A549 (cell line): ENCODE results near the gene CHST5. TPM values are rescaled to one million over a fixed set of nuclear protein-coding genes. Genes with fewer than 3 reads are reported as not detected.

Experiments used
- ATAC-seq, 2 experiments: fragments of 200-7000 bp in 1 of 2; fragments of >200 bp in 1 of 2; cut with Nextera tagmentation in 1 of 2; cut with Tn5 transposase in 1 of 2; 3 replicates each; pipeline versions ENCODE4 v1.8.0 to v1.9.1; 2018 to 2020; ENCODE audit warnings: mild to moderate bottlenecking in 1 of 2, moderate library complexity in 1 of 2
- CTCF ChIA-PET: fragments of 300-600 bp; sonication (Branson Sonifier 250); formaldehyde crosslinking; extraction: SDS; loops from one replicate; lab custom pipeline; 2021; ENCODE audit warnings: antibody characterized with exemption, inconsistent platforms; lab: Yijun Ruan, JAX
- POLR2A ChIA-PET: fragments of 350-600 bp; formaldehyde crosslinking; extraction: SDS; loops from one replicate; lab custom pipeline; 2021; ENCODE audit warnings: antibody characterized with exemption, inconsistent platforms; lab: Yijun Ruan, JAX
- DNase-seq, 2 experiments: peaks; one replicate each; pipeline versions ENCODE4 v3.0.0 to v3.0.0-alpha.2; 2011 to 2016; ENCODE audit warnings: low read depth in 1 of 2, low spot score in 1 of 2
- FAIRE-seq: peaks from 2 replicates; lab custom pipeline; 2011; peaks lifted over from hg19 to GRCh38; lab: Jason Lieb, UNC
- H3K27ac ChIP-seq, 2 experiments: fragments of >200 bp; sonication (Bioruptor Twin); formaldehyde crosslinking; 3 replicates each; pipeline ENCODE4 v1.5.1; 2016 to 2017
- H3K4me1 ChIP-seq: fragments of >200 bp; sonication (Bioruptor Twin); formaldehyde crosslinking; 3 replicates; pipeline ENCODE4 v1.6.1; 2016
- H3K4me2 ChIP-seq: fragments of >200 bp; sonication (Bioruptor Twin); formaldehyde crosslinking; 3 replicates; pipeline ENCODE4 v1.6.1; 2016
- H3K4me3 ChIP-seq: fragments of >200 bp; sonication (Bioruptor Twin); formaldehyde crosslinking; 3 replicates; pipeline ENCODE4 v1.5.1; 2016
- H3K9me3 ChIP-seq: fragments of >200 bp; sonication (Bioruptor Twin); formaldehyde crosslinking; 3 replicates; pipeline ENCODE4 v1.6.1; 2016
- CEBPB ChIP-seq, 2 experiments: fragments of >200 bp in 1 of 2; sonication (Bioruptor Twin) in 1 of 2; formaldehyde crosslinking in 1 of 2; IDR thresholded peaks; 2 replicates each; pipeline ENCODE4 v1.6.1; 2012 to 2016
- CTCF ChIP-seq: fragments of >200 bp; sonication (Bioruptor Twin); formaldehyde crosslinking; IDR thresholded peaks from 3 replicates; pipeline ENCODE4 v1.5.1; 2016
- EHF ChIP-seq: fragments of 250-450 bp; sonication (Bioruptor Pico); IDR thresholded peaks from 2 replicates; pipeline ENCODE4 v1.5.0; 2020; ENCODE audit warnings: mild to moderate bottlenecking
- EHMT2 ChIP-seq: fragments of 200-600 bp; sonication (generic); IDR thresholded peaks from 2 replicates; pipeline ENCODE4 v1.6.1; 2016; ENCODE audit warnings: antibody characterized with exemption, low read depth, mild to moderate bottlenecking, moderate library complexity
- ESRRA ChIP-seq: fragments of 150-350 bp; IDR thresholded peaks from 2 replicates; pipeline ENCODE4 v1.6.1; 2014; ENCODE audit warnings: mild to moderate bottlenecking, low read length, borderline replicate concordance
- FOSL2 ChIP-seq, 2 experiments: fragments of 450-650 bp in 1 of 2; fragments of >200 bp in 1 of 2; sonication (Bioruptor Twin) in 1 of 2; formaldehyde crosslinking; IDR thresholded peaks; 2 replicates each; pipeline versions ENCODE4 v1.5.0 to v1.6.1; 2016 to 2020; ENCODE audit warnings: mild to moderate bottlenecking in 1 of 2, moderate library complexity in 1 of 2
- GATA3 ChIP-seq: IDR thresholded peaks from 2 replicates; pipeline ENCODE4 v1.6.1; 2012; ENCODE audit warnings: borderline replicate concordance
- HOXB5 ChIP-seq: fragments of 250-450 bp; sonication (Bioruptor Pico); IDR thresholded peaks from 2 replicates; pipeline ENCODE4 v1.5.0; 2020; ENCODE audit warnings: mild to moderate bottlenecking, moderate library complexity
- KDM1A ChIP-seq: fragments of 200-600 bp; sonication (generic); IDR thresholded peaks from 2 replicates; pipeline ENCODE4 v1.6.1; 2016; ENCODE audit warnings: low read depth, mild to moderate bottlenecking
- KDM5A ChIP-seq: fragments of 200-600 bp; sonication (generic); IDR thresholded peaks from 2 replicates; pipeline ENCODE4 v1.6.1; 2016; ENCODE audit warnings: antibody characterized with exemption, mild to moderate bottlenecking
- MAFK ChIP-seq: fragments of 450-650 bp; IDR thresholded peaks from 2 replicates; pipeline ENCODE4 v1.6.1; 2014; ENCODE audit not compliant: partially characterized antibody
- MYC ChIP-seq: IDR thresholded peaks from 2 replicates; pipeline ENCODE4 v1.6.1; 2012; ENCODE audit warnings: mild to moderate bottlenecking, inconsistent platforms, low read length, improper control_type of control experiment, borderline replicate concordance
- NFE2L2 ChIP-seq: fragments of 150-350 bp; conservative IDR thresholded peaks from 2 replicates; pipeline ENCODE4 v1.6.1; 2014; ENCODE audit warnings: low read length
- NPAS2 ChIP-seq: fragments of 250-450 bp; sonication (Bioruptor Pico); IDR thresholded peaks from 2 replicates; pipeline ENCODE4 v1.8.0; 2022; ENCODE audit warnings: mild to moderate bottlenecking, moderate library complexity, borderline replicate concordance
- NR3C1 ChIP-seq: fragments of >200 bp; sonication (Bioruptor Twin); formaldehyde crosslinking; IDR thresholded peaks from 3 replicates; pipeline ENCODE4 v1.6.1; 2017
- PHF8 ChIP-seq: fragments of 200-600 bp; sonication (generic); IDR thresholded peaks from 2 replicates; pipeline ENCODE4 v1.6.1; 2016; ENCODE audit warnings: low read depth, mild to moderate bottlenecking, antibody characterized with exemption, moderate library complexity, borderline replicate concordance
- POLR2A ChIP-seq: IDR thresholded peaks from 2 replicates; pipeline ENCODE4 v1.6.1; 2012; ENCODE audit warnings: mild to moderate bottlenecking, low read length
- RFX5 ChIP-seq: fragments of 450-650 bp; IDR thresholded peaks from 2 replicates; pipeline ENCODE4 v1.7.1; 2014; ENCODE audit warnings: antibody characterized with exemption, mild to moderate bottlenecking, moderate library complexity
- TFCP2L1 ChIP-seq: fragments of 250-450 bp; sonication (Bioruptor Pico); IDR thresholded peaks from 2 replicates; pipeline ENCODE4 v1.5.0; 2021; ENCODE audit warnings: mild to moderate bottlenecking
- USF2 ChIP-seq: fragments of 450-650 bp; IDR thresholded peaks from 2 replicates; pipeline ENCODE4 v1.6.1; 2014; ENCODE audit warnings: antibody characterized with exemption
- ZC3H11A ChIP-seq: fragments of 450-650 bp; IDR thresholded peaks from 2 replicates; pipeline ENCODE4 v1.6.1; 2014; ENCODE audit warnings: antibody characterized with exemption, mild to moderate bottlenecking
- ZNF302 ChIP-seq: fragments of 250-450 bp; sonication (Bioruptor Pico); IDR thresholded peaks from 2 replicates; pipeline ENCODE4 v1.9.0; 2021; ENCODE audit warnings: inconsistent platforms, mild to moderate bottlenecking, moderate library complexity
- WGBS: methylation state at CpG from one replicate; pipeline ENCODE4 v1.1.6; 2017; ENCODE audit errors: missing lambda C conversion rate; 5-methylcytosine and 5-hydroxymethylcytosine counted together
- polyA plus RNA-seq, 4 experiments: library from polyadenylated mRNA; depleted of rRNA in 3 of 4; stranded (reverse); fragments of >200 nt; fragmentation: RNase III in 1 of 4; extraction: RNeasy Plus Mini Kit Qiagen cat#74134 plus additional on column Dnase treatment in 1 of 4; gene quantifications; 2 replicates in 3 of 4; 3 replicates in 1 of 4; pipeline ENCODE4 v1.2.3, GENCODE V29; 2011 to 2017
- TF ChIP-seq, protein P1 (sequence below): fragments of 250-450 bp; sonication (Bioruptor Pico); IDR thresholded peaks from 2 replicates; pipeline ENCODE4 v1.5.0; 2020; ENCODE audit warnings: low read depth, mild to moderate bottlenecking, moderate library complexity
- TF ChIP-seq, protein P2 (sequence below): fragments of 150-350 bp; IDR thresholded peaks from 2 replicates; pipeline ENCODE4 v1.6.1; 2014; ENCODE audit warnings: low read depth, mild to moderate bottlenecking, low read length
- TF ChIP-seq, protein P3 (sequence below): fragments of 250-450 bp; sonication (Bioruptor Pico); IDR thresholded peaks from 2 replicates; pipeline ENCODE4 v1.5.0; 2021; ENCODE audit warnings: mild to moderate bottlenecking, moderate library complexity, borderline replicate concordance

Gene CHST5
- polyA plus RNA-seq, 2 of the 4 experiments (the other 2 are of a cell fraction), result 0.05 TPM; not detected in 1

DNA sequence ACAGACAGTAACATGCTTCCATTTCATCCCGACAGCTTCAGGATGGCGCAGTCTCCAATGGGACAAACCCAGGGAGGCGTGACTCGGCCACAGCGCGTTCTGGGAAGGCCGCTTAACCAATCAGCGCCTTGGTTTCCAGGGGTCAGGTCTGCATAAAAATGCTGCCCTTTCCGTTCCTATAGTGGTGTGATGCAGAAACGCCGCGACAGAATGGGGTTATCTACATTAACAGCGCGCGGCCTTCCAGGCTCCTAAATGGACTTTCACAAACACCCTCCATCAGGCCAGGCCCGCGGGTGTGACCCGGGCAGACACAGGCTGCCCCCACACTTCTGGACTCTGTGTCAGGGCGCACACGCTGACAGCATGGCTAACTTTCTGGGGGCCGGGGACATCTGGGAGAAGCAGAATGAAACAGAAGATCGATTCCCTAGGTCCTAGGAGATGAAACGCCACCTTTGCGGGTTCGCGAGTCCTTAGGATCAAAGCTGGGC is 19.4 kb upstream of the CHST5 start:
- ATAC-seq, result peak; percentile 91 to 93
- peak; percentile 94 to 97 for DNase-seq
- WGBS, result 1% methylated on average over 20 of the region's 26 CpGs
- FAIRE-seq, result no peak
- peak overlapping the region; percentile 80 for H3K4me3 ChIP-seq
- peaks cover 13% of the 10 kb centered on the region; the same call in 2 of the 3 replicates for H3K4me1 ChIP-seq
- H3K4me2 ChIP-seq, result peak overlapping the region; percentile 98
- no peaks in the 10 kb centered on the region for H3K9me3 ChIP-seq
- no peak for TF ChIP-seq NPAS2 (CRISPR knock-in tag)
- TF ChIP-seq FOSL2 (IDR thresholded peaks at IDR 0.05), result no peak
- no peak for TF ChIP-seq FOSL2 (CRISPR knock-in tag; IDR thresholded peaks at IDR 0.05)
- no peak for TF ChIP-seq NR3C1
- TF ChIP-seq, protein P1, sequence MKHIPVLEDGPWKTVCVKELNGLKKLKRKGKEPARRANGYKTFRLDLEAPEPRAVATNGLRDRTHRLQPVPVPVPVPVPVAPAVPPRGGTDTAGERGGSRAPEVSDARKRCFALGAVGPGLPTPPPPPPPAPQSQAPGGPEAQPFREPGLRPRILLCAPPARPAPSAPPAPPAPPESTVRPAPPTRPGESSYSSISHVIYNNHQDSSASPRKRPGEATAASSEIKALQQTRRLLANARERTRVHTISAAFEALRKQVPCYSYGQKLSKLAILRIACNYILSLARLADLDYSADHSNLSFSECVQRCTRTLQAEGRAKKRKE, result no peak
- 0 out of 2 replicates have a peak, but pooled peaks have one; percentile 56 for TF ChIP-seq RFX5
- TF ChIP-seq MAFK, result peak; percentile 6
- 0 out of 2 replicates have a peak, but pooled peaks have one; percentile 17 for TF ChIP-seq POLR2A
- TF ChIP-seq ESRRA, result no peak
- no peak for TF ChIP-seq USF2
- TF ChIP-seq NFE2L2, result no peak
- TF ChIP-seq KDM5A, result peak; percentile 35; the same call in 1 of the 2 replicates
- TF ChIP-seq, protein P2, sequence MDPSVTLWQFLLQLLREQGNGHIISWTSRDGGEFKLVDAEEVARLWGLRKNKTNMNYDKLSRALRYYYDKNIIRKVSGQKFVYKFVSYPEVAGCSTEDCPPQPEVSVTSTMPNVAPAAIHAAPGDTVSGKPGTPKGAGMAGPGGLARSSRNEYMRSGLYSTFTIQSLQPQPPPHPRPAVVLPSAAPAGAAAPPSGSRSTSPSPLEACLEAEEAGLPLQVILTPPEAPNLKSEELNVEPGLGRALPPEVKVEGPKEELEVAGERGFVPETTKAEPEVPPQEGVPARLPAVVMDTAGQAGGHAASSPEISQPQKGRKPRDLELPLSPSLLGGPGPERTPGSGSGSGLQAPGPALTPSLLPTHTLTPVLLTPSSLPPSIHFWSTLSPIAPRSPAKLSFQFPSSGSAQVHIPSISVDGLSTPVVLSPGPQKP, result no peak
- no peak for TF ChIP-seq ZC3H11A
- no peak for TF ChIP-seq KDM1A
- TF ChIP-seq PHF8, result peak; percentile 14; the same call in 1 of the 2 replicates
- POLR2A ChIA-PET, result interaction anchor here (0.6 to 2.7 kb wide), 5 partner anchors 11 to 92 kb away, joined by 3 to 15 read pairs (median 4); partner anchors contain the start of genes ADAT1, GABARAPL2, KARS1 and TERF2IP
- H3K27ac ChIP-seq, result peak overlapping the region; percentile 69 to 76
- CTCF ChIA-PET, result interaction anchor here (1.0 to 8.3 kb wide), 5 partner anchors 10 to 90 kb away, joined by 4 to 51 read pairs (median 6); no protein-coding TSS in a partner anchor

DNA sequence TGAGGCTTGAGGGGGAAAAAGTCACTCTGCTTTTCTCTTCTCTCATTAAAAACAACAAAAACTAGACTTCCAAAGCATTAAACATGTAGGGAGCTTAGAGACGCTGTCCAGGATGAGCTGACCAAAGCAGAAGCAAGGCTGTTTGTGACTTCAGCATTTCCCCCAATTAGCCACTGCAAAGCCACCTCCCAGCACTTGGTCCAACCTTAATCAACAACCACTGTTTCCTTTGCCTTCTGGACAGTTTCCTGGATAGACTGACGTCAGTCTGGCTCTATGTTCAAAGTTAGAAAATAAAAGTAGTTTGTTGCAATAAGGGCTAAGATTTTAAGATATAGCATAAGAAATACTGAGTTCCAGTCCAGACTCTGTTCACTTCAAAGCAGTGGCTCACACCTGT is 17.0 kb upstream of the CHST5 start:
- no peak overlapping the region for H3K27ac ChIP-seq
- ChIA-PET POLR2A (no interaction called here), CTCF (interaction anchor here (0.7 to 8.3 kb wide), 4 partner anchors 31 to 211 kb away, joined by 3 to 51 read pairs (median 4); partner anchors contain the start of gene TMEM170A)
- peaks cover 13% of the 10 kb centered on the region; the same call in 2 of the 3 replicates for H3K4me1 ChIP-seq
- no peak overlapping the region for H3K4me2 ChIP-seq
- TF ChIP-seq GATA3, result no peak
- TF ChIP-seq EHMT2, result no peak
- no peak for TF ChIP-seq EHF (CRISPR knock-in tag)
- TF ChIP-seq TFCP2L1, result no peak
- TF ChIP-seq NR3C1, result no peak
- TF ChIP-seq, protein P1, result no peak
- TF ChIP-seq KDM5A, result no peak
- TF ChIP-seq ZNF302 (CRISPR knock-in tag), result no peak
- TF ChIP-seq, protein P3, sequence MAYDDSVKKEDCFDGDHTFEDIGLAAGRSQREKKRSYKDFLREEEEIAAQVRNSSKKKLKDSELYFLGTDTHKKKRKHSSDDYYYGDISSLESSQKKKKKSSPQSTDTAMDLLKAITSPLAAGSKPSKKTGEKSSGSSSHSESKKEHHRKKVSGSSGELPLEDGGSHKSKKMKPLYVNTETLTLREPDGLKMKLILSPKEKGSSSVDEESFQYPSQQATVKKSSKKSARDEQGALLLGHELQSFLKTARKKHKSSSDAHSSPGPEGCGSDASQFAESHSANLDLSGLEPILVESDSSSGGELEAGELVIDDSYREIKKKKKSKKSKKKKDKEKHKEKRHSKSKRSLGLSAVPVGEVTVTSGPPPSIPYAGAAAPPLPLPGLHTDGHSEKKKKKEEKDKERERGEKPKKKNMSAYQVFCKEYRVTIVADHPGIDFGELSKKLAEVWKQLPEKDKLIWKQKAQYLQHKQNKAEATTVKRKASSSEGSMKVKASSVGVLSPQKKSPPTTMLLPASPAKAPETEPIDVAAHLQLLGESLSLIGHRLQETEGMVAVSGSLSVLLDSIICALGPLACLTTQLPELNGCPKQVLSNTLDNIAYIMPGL, result no peak
- TF ChIP-seq CTCF, result no peak
- TF ChIP-seq CEBPB (IDR thresholded peaks at IDR 0.05), result no peak
- no peak for TF ChIP-seq HOXB5
- TF ChIP-seq MAFK, result no peak
- no peak for TF ChIP-seq NPAS2 (CRISPR knock-in tag)
- no peak for TF ChIP-seq MYC
- WGBS, result 83% methylated on average over 2 of the region's 2 CpGs
- ATAC-seq (no peak), DNase-seq (no peak), FAIRE-seq (no peak)
- no peaks in the 10 kb centered on the region for H3K9me3 ChIP-seq
- no peak overlapping the region for H3K4me3 ChIP-seq
